Mesenchymal stem cell (in vitro differentiated cells and primary cell): ENCODE data around the gene ARMC3.

ENCODE experiments used
- DNase-seq: peaks from one replicate; pipeline ENCODE4 v3.0.0-alpha.2; 2013
- H2AFZ ChIP-seq: one replicate; pipeline ENCODE4 v1.6.1; 2013; ENCODE audit warnings: low read depth, mild to moderate bottlenecking, control low read depth, inconsistent platforms, low read length, moderate library complexity
- H2AK5ac ChIP-seq: 2 replicates; pipeline ENCODE4 v1.6.1; 2013; ENCODE audit warnings: low read length, moderate library complexity, mild to moderate bottlenecking, inconsistent platforms; ENCODE audit not compliant: severe bottlenecking
- H2BK120ac ChIP-seq: one replicate; pipeline ENCODE4 v1.6.1; 2013; ENCODE audit warnings: low read depth, mild to moderate bottlenecking, inconsistent platforms, low read length, moderate library complexity
- H2BK12ac ChIP-seq, 2 experiments: one replicate each; pipeline ENCODE4 v1.6.1; 2013; ENCODE audit warnings: inconsistent platforms in 2 of 2, low read length in 2 of 2, mild to moderate bottlenecking in 2 of 2, moderate library complexity in 2 of 2, control low read depth in 1 of 2
- H2BK15ac ChIP-seq: one replicate; pipeline ENCODE4 v1.6.1; 2013; ENCODE audit warnings: mild to moderate bottlenecking, low read depth, inconsistent platforms; ENCODE audit not compliant: poor library complexity, severe bottlenecking
- H2BK5ac ChIP-seq: 2 replicates; pipeline ENCODE4 v1.6.1; 2013; ENCODE audit warnings: low read depth, mild to moderate bottlenecking, low read length, control low read depth, inconsistent platforms; ENCODE audit not compliant: poor library complexity, severe bottlenecking
- H3K14ac ChIP-seq, 2 experiments: one replicate each; pipeline ENCODE4 v1.6.1; 2013; ENCODE audit warnings: inconsistent platforms in 2 of 2, low read length in 2 of 2, control low read depth in 1 of 2, mild to moderate bottlenecking in 1 of 2, moderate library complexity in 1 of 2
- H3K18ac ChIP-seq, 2 experiments: one replicate each; pipeline ENCODE4 v1.6.1; 2013; ENCODE audit warnings: inconsistent platforms in 2 of 2, low read length in 2 of 2, control low read depth in 1 of 2, low read depth in 1 of 2, mild to moderate bottlenecking in 1 of 2
- H3K23ac ChIP-seq, 2 experiments: one replicate each; pipeline ENCODE4 v1.6.1; 2013; ENCODE audit warnings: inconsistent platforms in 2 of 2, low read length in 2 of 2, mild to moderate bottlenecking in 2 of 2, moderate library complexity in 2 of 2, control low read depth in 1 of 2
- H3K27ac ChIP-seq: 2 replicates; pipeline ENCODE4 v1.5.1; 2013; ENCODE audit warnings: mild to moderate bottlenecking, moderate library complexity, low read length, control low read depth, inconsistent platforms; ENCODE audit not compliant: poor library complexity, severe bottlenecking
- H3K27me3 ChIP-seq, 2 experiments: 2 replicates each; pipeline versions ENCODE4 v1.6.1 to v1.7.0; 2013; ENCODE audit warnings: low read length in 2 of 2, mild to moderate bottlenecking in 2 of 2, moderate library complexity in 2 of 2, control low read depth in 1 of 2, inconsistent platforms in 1 of 2; ENCODE audit not compliant: control insufficient read depth in 1 of 2, insufficient read depth in 1 of 2
- H3K36me3 ChIP-seq, 2 experiments: 2 replicates each; pipeline versions ENCODE4 v1.6.1 to v1.7.0; 2013; ENCODE audit warnings: low read length in 2 of 2, control low read depth in 1 of 2, inconsistent platforms in 1 of 2, low read depth in 1 of 2, mild to moderate bottlenecking in 1 of 2; ENCODE audit not compliant: insufficient read depth in 2 of 2, control insufficient read depth in 1 of 2
- H3K4ac ChIP-seq, 2 experiments: one replicate each; pipeline ENCODE4 v1.6.1; 2013; ENCODE audit warnings: inconsistent platforms in 2 of 2, low read length in 2 of 2, mild to moderate bottlenecking in 2 of 2, moderate library complexity in 2 of 2, control low read depth in 1 of 2, low read depth in 1 of 2
- H3K4me1 ChIP-seq: 2 replicates; pipeline ENCODE4 v1.6.1; 2013; ENCODE audit warnings: low read depth, low read length, control low read depth; ENCODE audit not compliant: control insufficient read depth, insufficient read depth
- H3K4me2 ChIP-seq: 2 replicates; pipeline ENCODE4 v1.6.1; 2013; ENCODE audit warnings: low read length, mild to moderate bottlenecking, inconsistent platforms; ENCODE audit not compliant: poor library complexity, severe bottlenecking
- H3K4me3 ChIP-seq, 2 experiments: 2 replicates each; pipeline versions ENCODE4 v1.5.1 to v1.7.0; 2013; ENCODE audit warnings: low read length in 2 of 2, mild to moderate bottlenecking in 2 of 2, control low read depth in 1 of 2, low read depth in 1 of 2; ENCODE audit not compliant: insufficient read depth in 1 of 2
- H3K79me1 ChIP-seq: replicated peaks from 2 replicates; pipeline ENCODE4 v1.6.1; 2013; ENCODE audit warnings: mild to moderate bottlenecking, control low read depth, low read length, inconsistent platforms; ENCODE audit not compliant: poor library complexity, severe bottlenecking
- H3K9ac ChIP-seq: 2 replicates; pipeline ENCODE4 v1.7.0; 2013; ENCODE audit warnings: mild to moderate bottlenecking, low read length, moderate library complexity
- H3K9me3 ChIP-seq: 2 replicates; pipeline ENCODE4 v1.7.0; 2013; ENCODE audit warnings: mild to moderate bottlenecking, low read length; ENCODE audit not compliant: control insufficient read depth
- H4K8ac ChIP-seq: one replicate; pipeline ENCODE4 v1.6.1; 2013; ENCODE audit warnings: inconsistent platforms, mild to moderate bottlenecking, low read length, moderate library complexity
- H4K91ac ChIP-seq: one replicate; pipeline ENCODE4 v1.6.1; 2013; ENCODE audit warnings: mild to moderate bottlenecking, low read length, inconsistent platforms
- WGBS: methylation state at CpG from one replicate; pipeline ENCODE4 v1.1.7; 2013; ENCODE audit warnings: mixed read lengths; 5-methylcytosine and 5-hydroxymethylcytosine counted together

The ARMC3 gene

DNA sequence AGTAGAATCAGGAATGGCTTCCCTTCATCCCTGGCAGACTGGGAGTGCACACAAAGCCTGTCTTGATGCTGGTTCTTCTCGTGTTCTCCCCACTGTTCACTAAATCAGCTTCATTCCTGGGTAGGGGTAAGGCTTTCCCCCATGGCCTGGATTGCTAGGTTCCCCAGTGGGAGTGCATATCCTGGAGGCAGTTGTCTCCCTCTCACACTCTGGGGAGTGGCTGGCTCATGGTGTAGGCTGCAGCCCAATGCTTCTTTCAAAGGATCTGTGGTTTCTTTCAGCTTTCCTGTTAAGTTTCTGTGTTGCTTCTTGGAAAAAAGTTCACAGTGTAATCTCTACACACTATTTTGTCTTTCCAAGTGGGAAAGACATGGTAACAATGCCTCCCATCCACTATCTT, 32.6 kb upstream of the ARMC3 start:
- Histone ChIP-seq H2BK15ac (no peak overlapping the region), H2BK5ac (no peak overlapping the region), H2BK120ac (no peak overlapping the region), H3K4ac (no peak overlapping the region), H3K9me3 (peaks cover 29% of the 10 kb centered on the region), H3K4me1 (no peaks in the 10 kb centered on the region), H3K36me3 (no peaks in the 10 kb centered on the region), H3K18ac (no peak overlapping the region), H3K4me2 (no peak overlapping the region), H2AFZ (no peak overlapping the region), H4K8ac (no peak overlapping the region), H2AK5ac (no peak overlapping the region), H4K91ac (no peak overlapping the region), H3K27ac (no peak overlapping the region), H3K14ac (no peak overlapping the region), H3K27me3 (no peaks in the 10 kb centered on the region), H3K4me3 (no peak overlapping the region), H3K9ac (no peak overlapping the region), H3K23ac (no peak overlapping the region), H2BK12ac (no peak overlapping the region), H3K79me1 (no peaks in the 10 kb centered on the region)
- 67% methylated on average over 1 of the region's 1 CpG for WGBS
- no peak for DNase-seq

DNA sequence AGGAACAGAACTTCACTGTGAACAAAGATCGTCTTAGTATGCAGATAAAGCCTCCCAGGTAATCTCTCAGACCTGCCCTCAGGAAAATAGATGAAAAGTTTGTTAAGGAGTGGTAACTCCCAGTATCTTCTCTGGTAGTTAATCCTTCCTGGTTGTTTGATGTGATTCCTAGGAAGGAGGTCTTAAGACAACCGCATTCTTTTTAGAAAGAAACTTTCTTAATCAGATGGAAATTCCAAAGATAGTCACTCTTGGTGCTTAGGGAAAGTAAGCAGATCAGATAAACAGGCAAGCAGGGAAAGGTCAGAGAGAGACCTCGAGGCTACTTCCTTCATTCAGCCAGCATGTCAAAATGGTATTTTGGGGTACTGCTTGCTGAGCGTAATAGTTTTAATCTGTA, 30.5 kb upstream of the ARMC3 start:
- DNase-seq, result no peak
- no peak overlapping the region for H3K9ac ChIP-seq
- no peak overlapping the region for H4K91ac ChIP-seq
- no peaks in the 10 kb centered on the region for H3K79me1 ChIP-seq
- no peak overlapping the region for H2BK12ac ChIP-seq
- no peak overlapping the region for H3K27ac ChIP-seq
- no peak overlapping the region for H3K18ac ChIP-seq
- no peak overlapping the region for H3K4me2 ChIP-seq
- H3K36me3 ChIP-seq, result no peaks in the 10 kb centered on the region
- no peak overlapping the region for H3K4ac ChIP-seq
- no peak overlapping the region for H3K23ac ChIP-seq
- H3K4me1 ChIP-seq, result no peaks in the 10 kb centered on the region
- no peak overlapping the region for H2AFZ ChIP-seq
- H3K9me3 ChIP-seq, result peaks cover 15% of the 10 kb centered on the region
- H3K27me3 ChIP-seq, result no peaks in the 10 kb centered on the region
- no peak overlapping the region for H3K4me3 ChIP-seq
- no peak overlapping the region for H4K8ac ChIP-seq
- H3K14ac ChIP-seq, result no peak overlapping the region
- WGBS, result 60% methylated on average over 4 of the region's 4 CpGs
- H2BK5ac ChIP-seq, result no peak overlapping the region
- H2BK15ac ChIP-seq, result no peak overlapping the region
- H2AK5ac ChIP-seq, result no peak overlapping the region
- no peak overlapping the region for H2BK120ac ChIP-seq

DNA sequence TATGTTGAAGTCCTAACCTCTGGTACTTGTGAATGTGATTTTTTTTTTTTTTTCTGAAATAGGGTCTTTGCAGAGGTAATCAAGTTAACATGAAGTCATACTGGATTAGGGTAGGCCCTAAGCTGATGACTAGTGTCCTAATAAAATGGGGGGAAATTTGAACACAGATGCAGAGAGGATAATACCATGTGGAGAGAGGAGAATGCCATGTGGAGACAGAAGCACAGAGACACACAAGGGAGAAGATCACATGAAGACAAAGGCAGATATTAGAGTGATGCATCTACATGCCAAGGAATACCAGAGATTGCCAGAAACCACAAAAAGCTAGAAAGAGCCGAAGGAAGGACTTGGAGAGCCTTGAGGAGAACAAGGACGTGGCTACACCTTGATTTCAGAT, 28.5 kb upstream of the ARMC3 start:
- Histone ChIP-seq H3K23ac (no peak overlapping the region), H2BK5ac (no peak overlapping the region), H4K91ac (no peak overlapping the region), H3K14ac (no peak overlapping the region), H2BK15ac (no peak overlapping the region), H3K27me3 (no peaks in the 10 kb centered on the region), H3K9me3 (peaks cover 7% of the 10 kb centered on the region), H3K36me3 (no peaks in the 10 kb centered on the region), H3K4ac (no peak overlapping the region), H3K79me1 (no peaks in the 10 kb centered on the region), H4K8ac (no peak overlapping the region), H3K4me2 (no peak overlapping the region), H2BK12ac (no peak overlapping the region), H3K4me1 (no peaks in the 10 kb centered on the region), H3K27ac (no peak overlapping the region), H3K4me3 (no peak overlapping the region), H2AFZ (no peak overlapping the region), H2AK5ac (no peak overlapping the region), H3K18ac (no peak overlapping the region), H2BK120ac (no peak overlapping the region), H3K9ac (no peak overlapping the region)
- WGBS, result 79% methylated on average over 1 of the region's 2 CpGs
- DNase-seq, result no peak

DNA sequence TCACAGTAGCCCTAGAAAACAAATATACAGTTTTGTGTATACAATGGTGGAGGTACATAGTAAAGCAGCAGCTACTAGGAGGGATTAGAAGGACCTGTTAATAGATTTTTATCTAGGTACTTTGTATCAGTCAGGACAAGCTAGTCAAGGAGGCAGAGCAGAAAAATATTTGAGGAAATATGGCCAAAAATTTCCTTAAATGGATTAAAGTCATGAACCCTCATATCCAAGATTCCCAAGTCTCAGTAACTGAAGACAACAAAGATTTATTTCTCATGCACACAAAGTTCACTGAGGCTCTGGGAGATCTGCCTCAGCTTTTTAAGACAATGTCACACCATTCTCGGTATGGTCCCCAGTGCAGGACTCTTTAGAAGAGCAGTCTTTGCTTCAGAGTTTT, 28.1 kb upstream of the ARMC3 start:
- H3K18ac ChIP-seq, result no peak overlapping the region
- H3K36me3 ChIP-seq, result no peaks in the 10 kb centered on the region
- peaks cover 7% of the 10 kb centered on the region for H3K9me3 ChIP-seq
- H2AFZ ChIP-seq, result no peak overlapping the region
- H3K27ac ChIP-seq, result no peak overlapping the region
- no peak overlapping the region for H3K4ac ChIP-seq
- H3K4me1 ChIP-seq, result no peaks in the 10 kb centered on the region
- no peak overlapping the region for H2BK5ac ChIP-seq
- H3K4me3 ChIP-seq, result no peak overlapping the region
- no peak overlapping the region for H2BK120ac ChIP-seq
- no peak overlapping the region for H4K8ac ChIP-seq
- no peak overlapping the region for H3K23ac ChIP-seq
- no peak for DNase-seq
- no peak overlapping the region for H4K91ac ChIP-seq
- H3K9ac ChIP-seq, result no peak overlapping the region
- no peaks in the 10 kb centered on the region for H3K27me3 ChIP-seq
- H2BK15ac ChIP-seq, result no peak overlapping the region
- WGBS, result 67% methylated on average over 1 of the region's 1 CpG
- no peak overlapping the region for H3K4me2 ChIP-seq
- no peaks in the 10 kb centered on the region for H3K79me1 ChIP-seq
- H3K14ac ChIP-seq, result no peak overlapping the region
- H2AK5ac ChIP-seq, result no peak overlapping the region
- no peak overlapping the region for H2BK12ac ChIP-seq
